Left lung (tissue), 10 donors: Measurements from ENCODE around the gene SULT4A1. TPM values are rescaled to one million over a fixed set of nuclear protein-coding genes. Genes with fewer than 3 reads are reported as not detected.
A peak's percentile ranks its signal among the peaks of the same experiment; 100 is the strongest.

Source experiments
- ATAC-seq: fragments of 200-7000 bp; cut with Tn5 transposase; one replicate; pipeline ENCODE4 v1.9.1; 2020; ENCODE audit warnings: moderate library complexity
- DNase-seq, 4 donors: peaks; one replicate each; pipeline ENCODE4 v3.0.0-alpha.2; 2013 to 2020
- H3K27ac ChIP-seq, 2 donors: fragments of 200-600 bp; sonication (generic) in 1 of 2; one replicate each; pipeline versions ENCODE4 v1.5.0 to v1.8.0; 2020 to 2021
- H3K27me3 ChIP-seq, 2 donors: fragments of 200-600 bp; sonication (generic) in 1 of 2; one replicate each; pipeline versions ENCODE4 v1.5.0 to v1.8.0; 2020 to 2021
- H3K36me3 ChIP-seq, 2 donors: fragments of 200-600 bp; sonication (generic) in 1 of 2; one replicate each; pipeline versions ENCODE4 v1.5.0 to v1.8.0; 2020 to 2021
- H3K4me1 ChIP-seq, 2 donors: fragments of 200-600 bp; one replicate each; pipeline ENCODE4 v1.8.0; 2021
- H3K4me3 ChIP-seq, 2 donors: fragments of 200-600 bp; sonication (generic) in 1 of 2; one replicate each; pipeline versions ENCODE4 v1.5.0 to v1.8.0; 2020 to 2021; ENCODE audit warnings: mild to moderate bottlenecking in 1 of 2
- H3K9me3 ChIP-seq, 2 donors: fragments of 200-600 bp; sonication (generic) in 1 of 2; one replicate each; pipeline versions ENCODE4 v1.5.0 to v1.8.0; 2020 to 2021
- CTCF ChIP-seq, 2 donors: fragments of 200-600 bp; sonication (generic) in 1 of 2; IDR thresholded peaks; one replicate each; pipeline versions ENCODE4 v1.5.0 to v1.8.0; 2021; ENCODE audit warnings: antibody characterized with exemption in 2 of 2
- intact Hi-C, 2 donors: fragments of 100-400 bp; cut with DNase I; formaldehyde crosslinking; loops; one replicate each; pipeline versions ENCODE4 v1.11.2 to v1.14.2; 2022
- polyA plus RNA-seq, 6 donors: library from polyadenylated mRNA; unstranded; fragments of 120-200 nt; gene quantifications; one replicate each; pipeline ENCODE4 v1.2.1, GENCODE V29; 2013; ENCODE audit not compliant: insufficient read length in 6 of 6
- total RNA-seq, 2 donors: library from RNA; stranded (reverse); fragmentation: NEBNext Ultra II Directional; extraction: Animal tissue kit (Norgen Biotek cat#: 25700); gene quantifications; one replicate each; pipeline ENCODE4 v1.2.1, GENCODE V29; 2021
- donor health status: DM: no; HTN: yes; CAD: no.
- donor health status: DM: no; HTN: no; CAD: no.

SULT4A1 gene
- total and polyA plus RNA-seq, 8 donors: 0.85 to 2.5 (median 1.6) TPM; not detected in 2

DNA sequence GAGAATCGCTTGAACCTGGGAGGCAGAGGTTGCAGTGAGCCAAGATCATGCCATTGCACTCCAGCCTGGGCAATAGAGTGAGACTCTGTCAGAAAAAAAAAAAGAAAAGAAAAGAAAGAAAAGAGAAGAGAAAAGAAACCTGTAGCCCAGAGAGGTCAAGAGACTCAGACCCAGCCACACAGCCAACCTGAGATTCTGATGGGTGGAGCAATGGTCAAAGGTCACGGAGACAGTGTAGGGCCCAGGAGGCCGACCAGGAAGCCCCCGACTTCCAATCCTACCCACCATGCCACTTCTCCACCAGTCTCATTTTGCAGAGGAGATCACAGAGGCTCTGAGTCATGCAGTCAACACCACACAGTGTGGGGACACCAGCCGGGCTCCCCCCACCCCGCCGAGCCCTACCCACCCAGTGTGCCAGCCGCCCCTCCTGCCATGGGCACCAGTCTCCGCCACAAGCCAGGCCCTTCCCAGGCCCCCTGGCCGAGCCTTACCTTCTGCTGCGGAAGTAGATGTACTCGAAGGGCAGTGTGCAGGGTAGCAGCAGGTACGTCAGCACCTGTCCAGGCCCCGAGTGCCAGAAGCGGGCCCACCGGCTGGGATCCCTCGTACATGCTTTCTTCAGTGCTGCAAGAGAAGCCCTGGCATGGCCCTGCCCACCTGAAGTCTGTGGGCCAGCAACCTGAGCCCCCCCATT lies 21.6 kb upstream of the SULT4A1 start:
- DNase-seq: peak in 2 of 4 donors; percentile 24 to 50
- ATAC-seq: no peak
- H3K4me3 ChIP-seq: no peak overlapping the region
- H3K4me1 ChIP-seq: no peaks in the 10 kb centered on the region
- H3K27me3 ChIP-seq: peaks cover 0 to 72% of the 10 kb centered on the region in 2 donors
- H3K27ac ChIP-seq: no peak overlapping the region
- intact Hi-C loops: loop anchor here in 1 of 2 donors (10.0 kb wide), 1 partner anchor 499 kb away; no protein-coding TSS in a partner anchor
- H3K36me3 ChIP-seq: no peaks in the 10 kb centered on the region
- TF ChIP-seq CTCF (IDR thresholded peaks at IDR 0.05): no peak
- no peaks in the 10 kb centered on the region for H3K9me3 ChIP-seq

DNA sequence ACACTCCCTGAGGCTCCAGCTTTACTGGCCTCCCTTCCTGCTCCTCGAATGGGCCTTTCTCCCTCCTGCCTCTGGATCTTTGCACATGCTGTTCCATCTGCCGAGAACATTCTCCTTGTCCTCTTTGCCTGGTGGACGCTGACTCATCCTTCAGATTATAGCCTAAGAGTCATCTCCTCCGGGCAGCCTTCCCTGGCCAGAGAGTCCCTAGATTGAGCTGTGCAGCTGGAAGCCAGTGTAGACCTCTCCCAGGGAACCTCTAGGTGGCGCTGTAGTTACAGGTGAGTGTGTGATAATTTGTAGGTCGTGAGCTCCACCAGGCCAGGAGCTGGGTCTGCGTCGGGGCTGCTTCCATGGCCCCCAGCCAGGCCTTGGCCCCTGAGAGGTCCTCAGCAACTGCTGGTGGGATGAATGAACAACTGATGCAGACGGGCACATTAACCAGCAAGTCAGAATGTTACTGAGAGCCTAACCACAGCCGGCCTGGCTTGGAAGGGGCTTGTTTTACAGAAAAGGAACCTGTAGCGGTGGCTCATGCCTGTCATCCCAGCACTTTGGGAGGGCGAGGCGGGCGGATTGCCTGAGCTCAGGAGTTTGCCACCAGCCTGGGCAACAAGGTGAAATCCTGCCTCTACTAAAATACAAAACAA lies 20.8 kb upstream of the SULT4A1 start:
- Histone ChIP-seq H3K36me3 (no peaks in the 10 kb centered on the region), H3K27me3 (peaks cover 0 to 75% of the 10 kb centered on the region in 2 donors), H3K4me1 (no peaks in the 10 kb centered on the region), H3K9me3 (no peaks in the 10 kb centered on the region), H3K27ac (no peak overlapping the region), H3K4me3 (no peak overlapping the region)
- TF ChIP-seq CTCF (IDR thresholded peaks at IDR 0.05): peak; percentile 14 to 36
- DNase-seq (peak in 3 of 4 donors; percentile 32 to 45 (median 39)), ATAC-seq (peak; percentile 64)
- intact Hi-C loops: loop anchor here in 1 of 2 donors (10.0 kb wide), 1 partner anchor 498 kb away; no protein-coding TSS in a partner anchor

GRCh38 chr22:43882122-43882767 lies 19.9 kb upstream of the SULT4A1 start:
- no peak for TF ChIP-seq CTCF (IDR thresholded peaks at IDR 0.05)
- Histone ChIP-seq H3K36me3 (no peaks in the 10 kb centered on the region), H3K9me3 (no peaks in the 10 kb centered on the region), H3K4me1 (no peaks in the 10 kb centered on the region), H3K27me3 (peaks cover 0 to 75% of the 10 kb centered on the region in 2 donors), H3K27ac (no peak overlapping the region), H3K4me3 (no peak overlapping the region)
- DNase-seq (peak in 1 of 4 donors; percentile 5), ATAC-seq (no peak)
- intact Hi-C loops: loop anchor here in 1 of 2 donors (10.0 kb wide), 1 partner anchor 497 kb away; no protein-coding TSS in a partner anchor

DNA sequence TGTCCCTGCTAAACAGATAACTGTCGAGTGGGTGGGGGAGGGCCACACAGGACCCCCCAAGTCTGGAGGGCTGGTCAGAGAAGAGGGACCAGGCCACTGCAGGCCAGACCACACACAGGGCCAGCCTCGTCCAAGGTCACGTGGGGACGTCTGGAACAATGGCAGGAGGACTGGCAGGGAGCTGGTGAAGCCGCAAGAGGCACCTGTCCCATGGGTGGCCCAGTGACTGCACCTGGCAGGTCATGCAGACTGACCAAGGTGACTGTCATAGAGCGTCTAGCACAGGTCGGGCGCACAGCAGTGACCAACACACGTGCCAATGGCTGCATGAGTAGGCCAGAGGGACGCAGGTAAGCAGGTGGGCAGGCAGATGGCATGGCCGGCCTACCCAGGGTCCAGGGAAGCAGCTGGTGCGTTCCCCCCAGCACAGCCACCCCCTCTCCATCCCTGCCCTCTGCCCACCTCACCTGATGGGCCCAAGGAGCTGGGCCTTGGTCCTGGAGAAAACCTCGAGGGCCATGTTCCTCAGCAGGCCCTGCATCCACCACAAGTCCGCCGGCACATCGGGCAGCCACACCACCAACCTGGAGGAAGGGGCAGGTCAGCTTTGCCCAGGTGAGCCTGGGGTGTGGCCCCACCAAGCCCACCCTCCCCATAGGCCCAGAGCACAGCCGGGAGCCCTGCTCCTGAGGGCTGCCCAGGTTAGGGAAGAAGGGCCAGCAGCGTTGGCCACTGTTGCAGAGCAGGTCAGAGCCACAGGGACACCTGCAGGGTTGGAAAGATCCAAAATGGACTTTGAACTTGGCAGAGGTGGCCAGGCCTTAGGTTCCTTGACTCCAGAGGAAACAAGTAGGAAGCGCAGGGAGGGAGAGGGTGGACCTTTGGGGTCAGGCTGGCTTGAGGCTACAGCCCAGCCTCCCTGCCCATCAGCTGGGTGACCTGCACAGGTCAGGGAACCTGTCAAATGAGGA lies 19.1 kb upstream of the SULT4A1 start:
- H3K36me3 ChIP-seq: no peaks in the 10 kb centered on the region
- intact Hi-C loops: loop anchor here in 1 of 2 donors (10.0 kb wide), 1 partner anchor 497 kb away; no protein-coding TSS in a partner anchor

More for the DNA sequence above, 19.1 kb upstream of the SULT4A1 start:
- ATAC-seq (no peak), DNase-seq (peak in 1 of 4 donors; percentile 26)
- Histone ChIP-seq H3K27me3 (peaks cover 0 to 74% of the 10 kb centered on the region in 2 donors), H3K4me1 (no peaks in the 10 kb centered on the region), H3K27ac (no peak overlapping the region), H3K9me3 (no peaks in the 10 kb centered on the region), H3K4me3 (no peak overlapping the region)
- no peak for TF ChIP-seq CTCF (IDR thresholded peaks at IDR 0.05)
